ENCODE measurements around the gene CDK5RAP3.

The CDK5RAP3 gene

GRCh38 chr17:47956791-47957590, 13.9 kb upstream of the CDK5RAP3 start:
- no peak for TF ChIP-seq POLR2A (IDR thresholded peaks at IDR 0.05; ENCODE audit: low read depth, low read length)
- DNase-seq (ENCODE audit: insufficient read length, low spot score): no peak
- no peak for FAIRE-seq

- FAIRE-seq: no peak
- TF ChIP-seq POLR2A (IDR thresholded peaks at IDR 0.05; ENCODE audit: low read depth, low read length): no peak
- DNase-seq (ENCODE audit: insufficient read length, low spot score): no peak
Observed at GRCh38 chr17:47957591-47958490, 13.1 kb upstream of the CDK5RAP3 start, which contains the start of gene PRR15L. Gene PRR15L, minus strand, starts transcription at chr17:47957883. Its CDS starts 4,649 bp downstream, at chr17:47953234.

- DNase-seq (ENCODE audit: insufficient read length, low spot score) (no peak), FAIRE-seq (no peak)
- TF ChIP-seq POLR2A (IDR thresholded peaks at IDR 0.05; ENCODE audit: low read depth, low read length): no peak
Observed at GRCh38 chr17:47959825-47960655, 10.9 kb upstream of the CDK5RAP3 start.

GRCh38 chr17:47961406-47961805, 9.5 kb upstream of the CDK5RAP3 start:
- FAIRE-seq (no peak), DNase-seq (ENCODE audit: insufficient read length, low spot score) (no peak)
- TF ChIP-seq POLR2A (IDR thresholded peaks at IDR 0.05; ENCODE audit: low read depth, low read length): no peak

- TF ChIP-seq POLR2A (IDR thresholded peaks at IDR 0.05; ENCODE audit: low read depth, low read length): no peak
- no peak for FAIRE-seq
Observed at GRCh38 chr17:47962901-47963300, 8.0 kb upstream of the CDK5RAP3 start.

GRCh38 chr17:47964856-47965255, 6.1 kb upstream of the CDK5RAP3 start:
- no peak for TF ChIP-seq POLR2A (IDR thresholded peaks at IDR 0.05; ENCODE audit: low read depth, low read length)
- no peak for FAIRE-seq
- DNase-seq (ENCODE audit: insufficient read length, low spot score): no peak

More at GRCh38 chr17:47962901-47963300, 8.0 kb upstream of the CDK5RAP3 start:
- no peak for DNase-seq (ENCODE audit: insufficient read length, low spot score)

GRCh38 chr17:47966079-47966519, 4.8 kb upstream of the CDK5RAP3 start:
- DNase-seq (ENCODE audit: insufficient read length, low spot score): no peak
- TF ChIP-seq POLR2A (IDR thresholded peaks at IDR 0.05; ENCODE audit: low read depth, low read length): no peak
- FAIRE-seq: no peak

- FAIRE-seq (no peak), DNase-seq (ENCODE audit: insufficient read length, low spot score) (peak; percentile 84)
- no peak for TF ChIP-seq POLR2A (IDR thresholded peaks at IDR 0.05; ENCODE audit: low read depth, low read length)
Observed at GRCh38 chr17:47967607-47968252, 3.2 kb upstream of the CDK5RAP3 start.

DNA sequence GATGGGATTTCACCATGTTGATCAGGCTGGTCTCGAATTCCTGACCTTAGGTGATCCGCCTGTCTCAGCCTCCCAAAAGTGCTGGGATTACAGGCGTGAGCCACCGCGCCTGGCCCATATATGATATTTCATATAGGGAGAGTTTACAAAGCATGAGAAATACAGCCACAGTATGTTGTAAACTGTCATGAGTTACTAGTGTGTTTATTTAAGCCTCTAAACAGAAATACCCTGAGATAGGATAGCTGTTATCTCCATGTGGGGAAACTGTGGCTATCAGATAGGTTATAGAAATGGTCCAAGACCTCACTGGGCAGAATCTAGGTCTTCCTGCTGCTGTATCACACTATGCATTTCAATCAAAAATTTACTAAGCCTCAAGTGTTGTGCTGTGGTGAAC, 2.1 kb upstream of the CDK5RAP3 start:
- FAIRE-seq: no peak
- no peak for TF ChIP-seq POLR2A (IDR thresholded peaks at IDR 0.05; ENCODE audit: low read depth, low read length)
- DNase-seq (ENCODE audit: insufficient read length, low spot score): no peak

DNA sequence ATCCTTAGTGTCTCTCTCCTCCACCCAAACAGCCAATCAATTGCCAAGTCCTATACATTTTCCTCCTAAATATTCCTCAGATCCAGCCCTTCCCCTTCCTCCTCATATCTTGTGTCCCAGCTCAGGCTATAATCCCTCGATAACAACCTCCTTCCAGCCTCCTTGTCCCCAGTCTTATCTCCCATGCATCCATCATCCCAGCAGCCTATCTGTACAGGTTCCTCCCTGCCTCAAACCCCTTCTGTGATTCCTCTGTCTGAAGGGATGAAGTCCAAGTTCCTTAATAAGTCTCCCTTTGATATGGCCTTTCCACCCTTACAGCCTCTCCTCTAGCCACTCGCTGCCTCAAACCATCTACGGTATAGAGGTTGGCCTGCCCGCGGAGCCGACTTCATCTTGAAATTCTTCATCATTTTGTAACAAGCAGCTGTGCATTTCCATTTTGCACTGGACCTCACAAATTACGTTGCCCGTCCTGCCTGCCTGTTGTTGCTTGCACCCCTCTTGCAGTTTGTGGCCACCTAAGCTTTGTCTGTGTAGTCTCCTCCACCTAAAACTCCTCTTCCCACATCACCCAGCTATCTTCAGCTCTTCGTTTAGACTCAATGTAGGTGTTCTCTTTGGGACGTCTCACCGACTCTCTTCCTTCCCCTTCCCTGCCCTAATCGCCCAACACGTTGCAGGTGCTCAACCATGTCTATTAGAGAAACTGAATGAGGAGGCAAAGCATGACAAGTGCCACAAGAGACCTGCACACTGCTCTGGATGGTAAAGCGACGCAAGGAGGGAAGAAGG, 786 bp upstream of the CDK5RAP3 start:
- FAIRE-seq (no peak), DNase-seq (ENCODE audit: insufficient read length, low spot score) (no peak)
- 0 out of 2 replicates have a peak, but pooled peaks have one; percentile 8 for TF ChIP-seq POLR2A (IDR thresholded peaks at IDR 0.05; ENCODE audit: low read depth, low read length)

DNA sequence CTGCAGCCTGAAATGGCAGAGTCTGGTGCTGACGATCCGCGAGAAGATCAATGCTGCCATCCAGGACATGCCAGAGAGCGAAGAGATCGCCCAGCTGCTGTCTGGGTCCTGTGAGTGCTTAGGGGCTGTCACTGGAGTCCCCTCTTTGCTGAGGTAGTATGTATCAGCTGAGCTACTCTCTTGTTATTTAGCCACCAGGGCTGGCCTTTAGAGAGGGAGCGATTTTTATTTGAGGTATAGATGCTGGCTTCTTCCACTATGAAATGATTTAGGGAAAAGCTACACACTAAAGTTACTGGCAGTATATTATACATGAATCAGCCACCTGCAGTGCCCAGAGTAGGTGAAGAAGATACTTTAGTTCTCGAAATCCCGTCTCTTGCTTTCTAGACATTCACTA, 2.6 kb downstream of the CDK5RAP3 start:
- TF ChIP-seq POLR2A (IDR thresholded peaks at IDR 0.05; ENCODE audit: low read depth, low read length): no peak
- no peak for DNase-seq (ENCODE audit: insufficient read length, low spot score)
- no peak for FAIRE-seq

DNA sequence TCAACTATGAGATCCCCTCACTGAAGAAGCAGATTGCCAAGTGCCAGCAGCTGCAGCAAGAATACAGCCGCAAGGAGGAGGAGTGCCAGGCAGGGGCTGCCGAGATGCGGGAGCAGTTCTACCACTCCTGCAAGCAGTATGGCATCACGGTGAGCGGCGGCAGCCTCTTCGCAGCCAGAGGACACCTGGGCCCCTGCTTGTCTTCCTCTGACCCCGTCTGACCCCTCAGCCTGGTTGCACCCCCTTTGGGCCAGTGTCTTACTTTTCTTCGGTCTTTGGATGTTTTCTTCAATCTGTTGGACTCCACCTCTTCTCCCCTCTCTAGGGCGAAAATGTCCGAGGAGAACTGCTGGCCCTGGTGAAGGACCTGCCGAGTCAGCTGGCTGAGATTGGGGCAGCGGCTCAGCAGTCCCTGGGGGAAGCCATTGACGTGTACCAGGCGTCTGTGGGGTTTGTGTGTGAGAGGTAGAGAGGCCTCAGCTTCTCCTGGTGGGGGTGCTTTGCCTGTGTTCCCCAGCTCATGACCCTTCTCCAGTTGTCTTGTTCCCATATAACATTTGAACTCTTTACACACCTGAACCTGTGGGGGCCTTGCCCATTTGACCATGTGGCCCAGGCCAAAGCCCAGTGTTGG, 4.4 kb downstream of the CDK5RAP3 start:
- FAIRE-seq (no peak), DNase-seq (ENCODE audit: insufficient read length, low spot score) (no peak)
- TF ChIP-seq POLR2A (IDR thresholded peaks at IDR 0.05; ENCODE audit: low read depth, low read length): no peak

Data from H54 (cell line).